Panc1 (cell line): ENCODE measurements around the gene MACC1. TPM values are rescaled to one million over a fixed set of nuclear protein-coding genes. Genes with fewer than 3 reads are reported as not detected.

Experiments
- ATAC-seq: fragments of 200-7000 bp; cut with Tn5 transposase; 2 replicates; pipeline ENCODE4 v1.9.1; 2020; ENCODE audit warnings: mild to moderate bottlenecking, moderate library complexity
- BruUV-seq: library from RNA; stranded (reverse); fragments of 400-500 nt; replicated peaks from 2 replicates; lab custom pipeline; 2021; lab: Mats Ljungman, UMichigan
- CTCF ChIA-PET: fragments of 300-600 bp; sonication (Branson Sonifier 250); formaldehyde crosslinking; loops from one replicate; lab custom pipeline; 2022; ENCODE audit warnings: antibody characterized with exemption; lab: Charles Lee
- POLR2A ChIA-PET: fragments of 300-600 bp; sonication (Branson Sonifier 250); formaldehyde crosslinking; loops from one replicate; lab custom pipeline; 2022; ENCODE audit warnings: antibody characterized with exemption; lab: Charles Lee
- DNase-seq: peaks from one replicate; pipeline ENCODE4 v3.0.0-alpha.2; 2010; ENCODE audit warnings: low read depth, low spot score
- H3K27ac ChIP-seq: 2 replicates; pipeline ENCODE4 v1.5.1; 2011; ENCODE audit warnings: mild to moderate bottlenecking, low read length, inconsistent platforms
- H3K27me3 ChIP-seq: fragments of 200-500 bp; sonication (Bioruptor generic); 2 replicates; pipeline ENCODE4 v1.6.0; 2014; ENCODE audit warnings: low read length, inconsistent platforms; ENCODE audit not compliant: control insufficient read depth, insufficient read depth
- H3K36me3 ChIP-seq: fragments of 200-500 bp; sonication (Bioruptor generic); 2 replicates; pipeline ENCODE4 v1.5.1; 2014; ENCODE audit warnings: inconsistent platforms, mild to moderate bottlenecking, low read length, moderate library complexity; ENCODE audit not compliant: control insufficient read depth, insufficient read depth
- H3K4me1 ChIP-seq: 2 replicates; pipeline ENCODE4 v1.5.1; 2011; ENCODE audit warnings: inconsistent platforms, mild to moderate bottlenecking, low read length, moderate library complexity; ENCODE audit not compliant: control insufficient read depth, insufficient read depth
- H3K4me3 ChIP-seq, 2 experiments: 2 replicates each; pipeline ENCODE4 v1.5.1; 2011 to 2012; ENCODE audit warnings: low read depth in 2 of 2, low read length in 2 of 2, mild to moderate bottlenecking in 2 of 2, inconsistent platforms in 1 of 2, moderate library complexity in 1 of 2
- H3K9me3 ChIP-seq: fragments of 200-500 bp; sonication (Bioruptor generic); 2 replicates; pipeline ENCODE4 v1.5.1; 2014; ENCODE audit warnings: low read depth, mild to moderate bottlenecking, inconsistent platforms, low read length, moderate library complexity; ENCODE audit not compliant: control insufficient read depth, insufficient read depth
- CTCF ChIP-seq: fragments of 450-650 bp; IDR thresholded peaks from 2 replicates; pipeline ENCODE4 v1.5.1; 2017; ENCODE audit warnings: mild to moderate bottlenecking
- POLR2AphosphoS5 ChIP-seq: IDR thresholded peaks from 2 replicates; pipeline ENCODE4 v1.6.1; 2012; ENCODE audit warnings: mild to moderate bottlenecking, low read depth, low read length, moderate library complexity
- REST ChIP-seq, 2 experiments: IDR thresholded peaks; 2 replicates each; pipeline ENCODE4 v1.6.1; 2011 to 2012; ENCODE audit warnings: low read depth in 2 of 2, control low read depth in 1 of 2, low read length in 1 of 2, mild to moderate bottlenecking in 1 of 2, moderate library complexity in 1 of 2; ENCODE audit not compliant: insufficient read depth in 1 of 2
- SIN3A ChIP-seq: IDR thresholded peaks from 2 replicates; pipeline ENCODE4 v1.6.1; 2012; ENCODE audit warnings: low read depth, mild to moderate bottlenecking, low read length, moderate library complexity, borderline replicate concordance; ENCODE audit not compliant: insufficient read depth
- TCF7L2 ChIP-seq: IDR thresholded peaks from 2 replicates; pipeline ENCODE4 v1.6.1; 2011; ENCODE audit warnings: mild to moderate bottlenecking, low read depth, low read length, inconsistent platforms
- in situ Hi-C: cut with HindIII; loops from 2 replicates; pipeline ENCODE4 v1.10.0; 2016; ENCODE audit warnings: low sequenced_read_pairs, low pct_unique_long_range_greater_than_20kb
- intact Hi-C: fragments of 100-400 bp; cut with micrococcal nuclease; formaldehyde crosslinking; loops from one replicate; pipeline ENCODE4 v1.10.0; 2022; ENCODE audit not compliant: unreplicated experiment
- total RNA-seq: library from RNA; stranded (reverse); gene quantifications from one replicate; pipeline ENCODE4 v1.2.1, GENCODE V29; 2021; ENCODE audit not compliant: unreplicated experiment

Gene MACC1
- total RNA-seq, 1 experiment from 2014 or later, result 0.08 TPM

- no peak overlapping the region for H3K4me3 ChIP-seq
- H3K4me1 ChIP-seq, result no peaks in the 10 kb centered on the region
- in situ Hi-C loops, result no loop called here
- no TSS peak for BruUV-seq
- ChIA-PET CTCF (interaction anchor here (0.7 to 0.8 kb wide), 2 partner anchors 15 to 124 kb away, joined by 3 read pairs; no protein-coding TSS in a partner anchor), POLR2A (no interaction called here)
- no peaks in the 10 kb centered on the region for H3K36me3 ChIP-seq
- no peak for ATAC-seq
- H3K27me3 ChIP-seq, result no peaks in the 10 kb centered on the region
- no peak overlapping the region for H3K27ac ChIP-seq
- TF ChIP-seq SIN3A (no peak), CTCF (no peak), POLR2AphosphoS5 (no peak), REST (IDR thresholded peaks at IDR 0.05; ENCODE audit: insufficient read depth in 1 of 2, low read depth in 2 of 2, low read length in 1 of 2) (no peak), TCF7L2 (no peak)
- intact Hi-C loops, result no loop called here
- no peaks in the 10 kb centered on the region for H3K9me3 ChIP-seq
- DNase-seq, result no peak
These were observed 26.4 kb downstream of the MACC1 start for GRCh38 chr7:20190560-20191390.

GRCh38 chr7:20189852-20190251, 27.3 kb downstream of the MACC1 start:
- no peak overlapping the region for H3K27ac ChIP-seq
- no peak overlapping the region for H3K4me3 ChIP-seq
- POLR2A ChIA-PET, result no interaction called here
- H3K27me3 ChIP-seq, result no peaks in the 10 kb centered on the region
- intact Hi-C loops, result no loop called here
- in situ Hi-C loops, result no loop called here
- no peak for DNase-seq
- TF ChIP-seq REST (IDR thresholded peaks at IDR 0.05; ENCODE audit: insufficient read depth in 1 of 2, low read depth in 2 of 2, low read length in 1 of 2), result no peak
- no peak for TF ChIP-seq POLR2AphosphoS5
- no peak for TF ChIP-seq CTCF
- no peak for TF ChIP-seq TCF7L2
- TF ChIP-seq SIN3A, result no peak
- CTCF ChIA-PET, result interaction anchor here (0.7 kb wide), 1 partner anchor 123 kb away, joined by 3 read pairs; no protein-coding TSS in a partner anchor
- no peaks in the 10 kb centered on the region for H3K36me3 ChIP-seq
- H3K9me3 ChIP-seq, result no peaks in the 10 kb centered on the region
- H3K4me1 ChIP-seq, result no peaks in the 10 kb centered on the region
- ATAC-seq, result no peak
- BruUV-seq, result no TSS peak
